ENCODE data around the gene ADCY2.

Gene ADCY2

GRCh38 chr5:7851617-7852289, 455.8 kb downstream of the ADCY2 start:
- Histone ChIP-seq H3K9me3 (ENCODE audit: control insufficient read depth in 5 of 5, low read length in 5 of 5) (no peaks in the 10 kb centered on the region), H3K36me3 (ENCODE audit: control insufficient read depth in 5 of 5, insufficient read depth in 5 of 5, low read length in 5 of 5) (no peaks in the 10 kb centered on the region), H3K9ac (ENCODE audit: low read length in 5 of 5) (no peak overlapping the region), H3K4me1 (ENCODE audit: control insufficient read depth in 5 of 5, insufficient read depth in 5 of 5, low read length in 5 of 5) (peaks cover 0 to 22% (median 17%) of the 10 kb centered on the region in 5 donors), H3K4me3 (ENCODE audit: low read depth in 1 of 5, low read length in 5 of 5) (no peak overlapping the region), H3K27me3 (ENCODE audit: control insufficient read depth in 5 of 5, insufficient read depth in 4 of 5, low read length in 5 of 5) (peaks cover 8 to 21% (median 10%) of the 10 kb centered on the region in 5 donors), H3K27ac (ENCODE audit: low read depth, low read length) (no peak overlapping the region)

- Histone ChIP-seq H3K9me3 (ENCODE audit: control insufficient read depth in 5 of 5, low read length in 5 of 5) (no peaks in the 10 kb centered on the region), H3K27me3 (ENCODE audit: control insufficient read depth in 5 of 5, insufficient read depth in 4 of 5, low read length in 5 of 5) (peaks cover 8 to 20% (median 10%) of the 10 kb centered on the region in 5 donors), H3K4me3 (ENCODE audit: low read depth in 1 of 5, low read length in 5 of 5) (no peak overlapping the region), H3K27ac (ENCODE audit: low read depth, low read length) (no peak overlapping the region), H3K36me3 (ENCODE audit: control insufficient read depth in 5 of 5, insufficient read depth in 5 of 5, low read length in 5 of 5) (peaks cover 0 to 2% (median 0%) of the 10 kb centered on the region in 5 donors), H3K9ac (ENCODE audit: low read length in 5 of 5) (no peak overlapping the region), H3K4me1 (ENCODE audit: control insufficient read depth in 5 of 5, insufficient read depth in 5 of 5, low read length in 5 of 5) (peaks cover 0 to 22% (median 17%) of the 10 kb centered on the region in 5 donors)
Measured at GRCh38 chr5:7852542-7852941, 456.6 kb downstream of the ADCY2 start.

- H3K9me3 ChIP-seq (ENCODE audit: control insufficient read depth in 5 of 5, low read length in 5 of 5), result no peaks in the 10 kb centered on the region
- H3K27ac ChIP-seq (ENCODE audit: low read depth, low read length), result no peak overlapping the region
- H3K27me3 ChIP-seq (ENCODE audit: control insufficient read depth in 5 of 5, insufficient read depth in 4 of 5, low read length in 5 of 5), result peaks cover 8 to 18% (median 10%) of the 10 kb centered on the region in 5 donors
- no peak overlapping the region for H3K9ac ChIP-seq (ENCODE audit: low read length in 5 of 5)
- no peak overlapping the region for H3K4me3 ChIP-seq (ENCODE audit: low read depth in 1 of 5, low read length in 5 of 5)
- H3K4me1 ChIP-seq (ENCODE audit: control insufficient read depth in 5 of 5, insufficient read depth in 5 of 5, low read length in 5 of 5), result peaks cover 0 to 22% (median 17%) of the 10 kb centered on the region in 5 donors
- H3K36me3 ChIP-seq (ENCODE audit: control insufficient read depth in 5 of 5, insufficient read depth in 5 of 5, low read length in 5 of 5), result peaks cover 0 to 7% (median 0%) of the 10 kb centered on the region in 5 donors
Measured at GRCh38 chr5:7852988-7853387, 457.1 kb downstream of the ADCY2 start.

- H3K36me3 ChIP-seq (ENCODE audit: control insufficient read depth in 5 of 5, insufficient read depth in 5 of 5, low read length in 5 of 5), result peaks cover 13 to 26% (median 16%) of the 10 kb centered on the region in 5 donors
- H3K9me3 ChIP-seq (ENCODE audit: control insufficient read depth in 5 of 5, low read length in 5 of 5), result no peaks in the 10 kb centered on the region
- H3K27ac ChIP-seq (ENCODE audit: low read depth, low read length), result no peak overlapping the region
- peaks cover 0 to 12% (median 10%) of the 10 kb centered on the region in 5 donors for H3K4me1 ChIP-seq (ENCODE audit: control insufficient read depth in 5 of 5, insufficient read depth in 5 of 5, low read length in 5 of 5)
- no peak overlapping the region for H3K9ac ChIP-seq (ENCODE audit: low read length in 5 of 5)
- H3K27me3 ChIP-seq (ENCODE audit: control insufficient read depth in 5 of 5, insufficient read depth in 4 of 5, low read length in 5 of 5), result peaks cover 0 to 3% (median 0%) of the 10 kb centered on the region in 5 donors
- H3K4me3 ChIP-seq (ENCODE audit: low read depth in 1 of 5, low read length in 5 of 5), result no peak overlapping the region
Measured at GRCh38 chr5:7855611-7856010, 459.7 kb downstream of the ADCY2 start.

GRCh38 chr5:7856855-7857254, 460.9 kb downstream of the ADCY2 start:
- H3K9ac ChIP-seq (ENCODE audit: low read length in 5 of 5), result no peak overlapping the region
- peaks cover 21 to 37% (median 23%) of the 10 kb centered on the region in 5 donors for H3K36me3 ChIP-seq (ENCODE audit: control insufficient read depth in 5 of 5, insufficient read depth in 5 of 5, low read length in 5 of 5)
- H3K4me1 ChIP-seq (ENCODE audit: control insufficient read depth in 5 of 5, insufficient read depth in 5 of 5, low read length in 5 of 5), result peaks cover 0 to 5% (median 4%) of the 10 kb centered on the region in 5 donors
- no peaks in the 10 kb centered on the region for H3K9me3 ChIP-seq (ENCODE audit: control insufficient read depth in 5 of 5, low read length in 5 of 5)
- no peak overlapping the region for H3K4me3 ChIP-seq (ENCODE audit: low read depth in 1 of 5, low read length in 5 of 5)
- no peaks in the 10 kb centered on the region for H3K27me3 ChIP-seq (ENCODE audit: control insufficient read depth in 5 of 5, insufficient read depth in 4 of 5, low read length in 5 of 5)
- no peak overlapping the region for H3K27ac ChIP-seq (ENCODE audit: low read depth, low read length)

- peaks cover 22 to 42% (median 26%) of the 10 kb centered on the region in 5 donors for H3K36me3 ChIP-seq (ENCODE audit: control insufficient read depth in 5 of 5, insufficient read depth in 5 of 5, low read length in 5 of 5)
- no peak overlapping the region for H3K27ac ChIP-seq (ENCODE audit: low read depth, low read length)
- no peak overlapping the region for H3K4me3 ChIP-seq (ENCODE audit: low read depth in 1 of 5, low read length in 5 of 5)
- no peaks in the 10 kb centered on the region for H3K27me3 ChIP-seq (ENCODE audit: control insufficient read depth in 5 of 5, insufficient read depth in 4 of 5, low read length in 5 of 5)
- no peaks in the 10 kb centered on the region for H3K9me3 ChIP-seq (ENCODE audit: control insufficient read depth in 5 of 5, low read length in 5 of 5)
- no peak overlapping the region for H3K9ac ChIP-seq (ENCODE audit: low read length in 5 of 5)
- H3K4me1 ChIP-seq (ENCODE audit: control insufficient read depth in 5 of 5, insufficient read depth in 5 of 5, low read length in 5 of 5), result peaks cover 0 to 2% (median 1%) of the 10 kb centered on the region in 5 donors
Measured at GRCh38 chr5:7857361-7857760, 461.4 kb downstream of the ADCY2 start.

GRCh38 chr5:7857926-7858632, 462.1 kb downstream of the ADCY2 start:
- Histone ChIP-seq H3K4me3 (ENCODE audit: low read depth in 1 of 5, low read length in 5 of 5) (no peak overlapping the region), H3K27me3 (ENCODE audit: control insufficient read depth in 5 of 5, insufficient read depth in 4 of 5, low read length in 5 of 5) (no peaks in the 10 kb centered on the region), H3K27ac (ENCODE audit: low read depth, low read length) (no peak overlapping the region), H3K36me3 (ENCODE audit: control insufficient read depth in 5 of 5, insufficient read depth in 5 of 5, low read length in 5 of 5) (peaks cover 22 to 47% (median 31%) of the 10 kb centered on the region in 5 donors), H3K9ac (ENCODE audit: low read length in 5 of 5) (no peak overlapping the region), H3K9me3 (ENCODE audit: control insufficient read depth in 5 of 5, low read length in 5 of 5) (no peaks in the 10 kb centered on the region), H3K4me1 (ENCODE audit: control insufficient read depth in 5 of 5, insufficient read depth in 5 of 5, low read length in 5 of 5) (no peaks in the 10 kb centered on the region)

- peaks cover 14 to 26% (median 21%) of the 10 kb centered on the region in 5 donors for H3K36me3 ChIP-seq (ENCODE audit: control insufficient read depth in 5 of 5, insufficient read depth in 5 of 5, low read length in 5 of 5)
- H3K27ac ChIP-seq (ENCODE audit: low read depth, low read length), result no peak overlapping the region
- no peak overlapping the region for H3K4me3 ChIP-seq (ENCODE audit: low read depth in 1 of 5, low read length in 5 of 5)
- H3K27me3 ChIP-seq (ENCODE audit: control insufficient read depth in 5 of 5, insufficient read depth in 4 of 5, low read length in 5 of 5), result no peaks in the 10 kb centered on the region
- no peaks in the 10 kb centered on the region for H3K9me3 ChIP-seq (ENCODE audit: control insufficient read depth in 5 of 5, low read length in 5 of 5)
- H3K9ac ChIP-seq (ENCODE audit: low read length in 5 of 5), result no peak overlapping the region
- H3K4me1 ChIP-seq (ENCODE audit: control insufficient read depth in 5 of 5, insufficient read depth in 5 of 5, low read length in 5 of 5), result peaks cover 2 to 30% (median 27%) of the 10 kb centered on the region in 5 donors
Measured at GRCh38 chr5:7866196-7866595, 470.3 kb downstream of the ADCY2 start.

- Histone ChIP-seq H3K4me1 (ENCODE audit: control insufficient read depth in 5 of 5, insufficient read depth in 5 of 5, low read length in 5 of 5) (peaks cover 2 to 30% (median 27%) of the 10 kb centered on the region in 5 donors), H3K9me3 (ENCODE audit: control insufficient read depth in 5 of 5, low read length in 5 of 5) (no peaks in the 10 kb centered on the region), H3K4me3 (ENCODE audit: low read depth in 1 of 5, low read length in 5 of 5) (peak overlapping the region in 1 of 5 donors; percentile 93), H3K36me3 (ENCODE audit: control insufficient read depth in 5 of 5, insufficient read depth in 5 of 5, low read length in 5 of 5) (peaks cover 10 to 24% (median 15%) of the 10 kb centered on the region in 5 donors), H3K27ac (ENCODE audit: low read depth, low read length) (no peak overlapping the region), H3K27me3 (ENCODE audit: control insufficient read depth in 5 of 5, insufficient read depth in 4 of 5, low read length in 5 of 5) (no peaks in the 10 kb centered on the region), H3K9ac (ENCODE audit: low read length in 5 of 5) (peak overlapping the region in 1 of 5 donors; percentile 92)
Measured at GRCh38 chr5:7867260-7867659, 471.3 kb downstream of the ADCY2 start.

GRCh38 chr5:7868427-7868772, 472.5 kb downstream of the ADCY2 start:
- H3K4me3 ChIP-seq (ENCODE audit: low read depth in 1 of 5, low read length in 5 of 5), result peak overlapping the region; percentile 79 to 96 (median 91)
- peaks cover 2 to 36% (median 29%) of the 10 kb centered on the region in 5 donors for H3K4me1 ChIP-seq (ENCODE audit: control insufficient read depth in 5 of 5, insufficient read depth in 5 of 5, low read length in 5 of 5)
- H3K27me3 ChIP-seq (ENCODE audit: control insufficient read depth in 5 of 5, insufficient read depth in 4 of 5, low read length in 5 of 5), result no peaks in the 10 kb centered on the region
- peak overlapping the region; percentile 65 to 97 (median 92) for H3K9ac ChIP-seq (ENCODE audit: low read length in 5 of 5)
- H3K27ac ChIP-seq (ENCODE audit: low read depth, low read length), result peak overlapping the region; percentile 66
- H3K9me3 ChIP-seq (ENCODE audit: control insufficient read depth in 5 of 5, low read length in 5 of 5), result no peaks in the 10 kb centered on the region
- peaks cover 3 to 17% (median 11%) of the 10 kb centered on the region in 5 donors for H3K36me3 ChIP-seq (ENCODE audit: control insufficient read depth in 5 of 5, insufficient read depth in 5 of 5, low read length in 5 of 5)

Data from subcutaneous abdominal adipose tissue (tissue), 5 donors.